BLaER1 (cell line): ENCODE measurements around the gene PLSCR1.

Source experiments
- H3K27ac ChIP-seq: shearing (Covaris generic); formaldehyde crosslinking; 2 replicates; pipeline ENCODE4 v1.8.1; 2022
- H3K27me3 ChIP-seq: shearing (Covaris generic); formaldehyde crosslinking; 2 replicates; pipeline ENCODE4 v1.8.1; 2022
- H3K36me3 ChIP-seq: shearing (Covaris generic); formaldehyde crosslinking; 2 replicates; pipeline ENCODE4 v1.8.1; 2022
- H3K4me1 ChIP-seq: shearing (Covaris generic); formaldehyde crosslinking; 2 replicates; pipeline ENCODE4 v1.8.1; 2022
- H3K4me2 ChIP-seq: shearing (Covaris generic); formaldehyde crosslinking; 2 replicates; pipeline ENCODE4 v1.8.1; 2022
- H3K4me3 ChIP-seq: shearing (Covaris generic); formaldehyde crosslinking; 2 replicates; pipeline ENCODE4 v1.8.1; 2022
- H3K9ac ChIP-seq: shearing (Covaris generic); formaldehyde crosslinking; 2 replicates; pipeline ENCODE4 v1.8.1; 2022
- H3K9me3 ChIP-seq: shearing (Covaris generic); formaldehyde crosslinking; 2 replicates; pipeline ENCODE4 v1.8.1; 2022
- H4K20me1 ChIP-seq: shearing (Covaris generic); formaldehyde crosslinking; 2 replicates; pipeline ENCODE4 v1.8.1; 2022
- Cebpa-rat ChIP-seq: shearing (Covaris generic); IDR thresholded peaks from 2 replicates; pipeline ENCODE4 v1.8.1; 2022

The PLSCR1 gene

GRCh38 chr3:146544002-146544928 lies at the start of gene PLSCR1:
Gene PLSCR1 (minus strand): TSS chr3:146544607. CDS start chr3:146536552, 8,055 bp downstream.
- H3K4me2 ChIP-seq, result peak within 1 kb of the TSS; percentile 94
- H4K20me1 ChIP-seq, result no peaks in the 10 kb centered on the region
- peaks cover 48% of the 10 kb centered on the region for H3K4me1 ChIP-seq
- peaks cover 1% of the 10 kb centered on the region for H3K36me3 ChIP-seq
- peak within 1 kb of the TSS; percentile 79 for H3K4me3 ChIP-seq
- TF ChIP-seq Cebpa-rat, result no peak
- peak within 1 kb of the TSS; percentile 93 for H3K27ac ChIP-seq
- peak within 1 kb of the TSS; percentile 91 for H3K9ac ChIP-seq
- H3K9me3 ChIP-seq, result no peaks in the 10 kb centered on the region
- no peaks in the 10 kb centered on the region for H3K27me3 ChIP-seq

- Histone ChIP-seq H3K27me3 (no peaks in the 10 kb centered on the region), H3K9ac (no peak overlapping the region), H3K9me3 (no peaks in the 10 kb centered on the region), H3K4me3 (no peak overlapping the region), H3K27ac (no peak overlapping the region), H3K4me1 (no peaks in the 10 kb centered on the region), H3K4me2 (no peak overlapping the region), H4K20me1 (no peaks in the 10 kb centered on the region), H3K36me3 (no peaks in the 10 kb centered on the region)
- no peak for TF ChIP-seq Cebpa-rat
Observed at GRCh38 chr3:146593776-146594175, 49.4 kb upstream of the PLSCR1 start.

- Histone ChIP-seq H3K27me3 (no peaks in the 10 kb centered on the region), H3K4me2 (no peak overlapping the region), H3K27ac (no peak overlapping the region), H3K9me3 (no peaks in the 10 kb centered on the region), H4K20me1 (no peaks in the 10 kb centered on the region), H3K36me3 (no peaks in the 10 kb centered on the region), H3K9ac (no peak overlapping the region), H3K4me1 (no peaks in the 10 kb centered on the region), H3K4me3 (no peak overlapping the region)
- TF ChIP-seq Cebpa-rat, result no peak
Observed at GRCh38 chr3:146590521-146590920, 46.1 kb upstream of the PLSCR1 start.

- no peak overlapping the region for H3K9ac ChIP-seq
- H3K27me3 ChIP-seq, result no peaks in the 10 kb centered on the region
- H3K9me3 ChIP-seq, result no peaks in the 10 kb centered on the region
- H3K36me3 ChIP-seq, result no peaks in the 10 kb centered on the region
- H4K20me1 ChIP-seq, result no peaks in the 10 kb centered on the region
- no peak overlapping the region for H3K4me3 ChIP-seq
- TF ChIP-seq Cebpa-rat, result no peak
- no peak overlapping the region for H3K27ac ChIP-seq
- no peaks in the 10 kb centered on the region for H3K4me1 ChIP-seq
- no peak overlapping the region for H3K4me2 ChIP-seq
Observed at GRCh38 chr3:146589899-146590508, 45.6 kb upstream of the PLSCR1 start.

- Histone ChIP-seq H3K36me3 (no peaks in the 10 kb centered on the region), H3K4me2 (no peak overlapping the region), H3K27ac (no peak overlapping the region), H3K27me3 (no peaks in the 10 kb centered on the region), H3K9ac (no peak overlapping the region), H3K4me1 (no peaks in the 10 kb centered on the region; the same call in 1 of the 2 replicates), H4K20me1 (no peaks in the 10 kb centered on the region), H3K9me3 (peaks cover 16% of the 10 kb centered on the region), H3K4me3 (no peak overlapping the region)
- TF ChIP-seq Cebpa-rat, result no peak
Observed at GRCh38 chr3:146585156-146585555, 40.7 kb upstream of the PLSCR1 start.

- Histone ChIP-seq H3K27ac (no peak overlapping the region; the same call in 1 of the 2 replicates), H3K4me3 (no peak overlapping the region), H3K4me2 (no peak overlapping the region)
Observed at GRCh38 chr3:146581951-146582467, 37.6 kb upstream of the PLSCR1 start.

GRCh38 chr3:146581080-146581601 lies 36.7 kb upstream of the PLSCR1 start:
- H4K20me1 ChIP-seq, result no peaks in the 10 kb centered on the region
- no peaks in the 10 kb centered on the region; the same call in 1 of the 2 replicates for H3K4me1 ChIP-seq
- H3K27ac ChIP-seq, result no peak overlapping the region
- H3K4me3 ChIP-seq, result no peak overlapping the region
- no peak overlapping the region for H3K9ac ChIP-seq
- no peak for TF ChIP-seq Cebpa-rat
- H3K4me2 ChIP-seq, result no peak overlapping the region
- no peaks in the 10 kb centered on the region for H3K36me3 ChIP-seq
- peaks cover 16% of the 10 kb centered on the region for H3K9me3 ChIP-seq
- no peaks in the 10 kb centered on the region for H3K27me3 ChIP-seq

More at GRCh38 chr3:146581951-146582467, 37.6 kb upstream of the PLSCR1 start:
- Histone ChIP-seq H3K36me3 (no peaks in the 10 kb centered on the region), H3K9me3 (peaks cover 16% of the 10 kb centered on the region), H3K9ac (no peak overlapping the region), H4K20me1 (no peaks in the 10 kb centered on the region), H3K27me3 (no peaks in the 10 kb centered on the region), H3K4me1 (no peaks in the 10 kb centered on the region; the same call in 1 of the 2 replicates)
- TF ChIP-seq Cebpa-rat, result no peak

GRCh38 chr3:146577662-146578061 lies 33.3 kb upstream of the PLSCR1 start:
- H3K4me2 ChIP-seq, result no peak overlapping the region
- no peak overlapping the region for H3K4me3 ChIP-seq
- no peak overlapping the region for H3K27ac ChIP-seq
- no peaks in the 10 kb centered on the region for H3K27me3 ChIP-seq
- no peaks in the 10 kb centered on the region for H4K20me1 ChIP-seq
- TF ChIP-seq Cebpa-rat, result no peak
- H3K36me3 ChIP-seq, result no peaks in the 10 kb centered on the region
- H3K9ac ChIP-seq, result no peak overlapping the region
- no peaks in the 10 kb centered on the region; the same call in 1 of the 2 replicates for H3K4me1 ChIP-seq
- H3K9me3 ChIP-seq, result peaks cover 8% of the 10 kb centered on the region

GRCh38 chr3:146575636-146576035 lies 31.2 kb upstream of the PLSCR1 start:
- Histone ChIP-seq H3K4me3 (no peak overlapping the region), H3K27me3 (no peaks in the 10 kb centered on the region), H3K9me3 (no peaks in the 10 kb centered on the region), H3K9ac (no peak overlapping the region), H3K4me2 (no peak overlapping the region), H3K36me3 (no peaks in the 10 kb centered on the region), H4K20me1 (no peaks in the 10 kb centered on the region), H3K27ac (no peak overlapping the region), H3K4me1 (no peaks in the 10 kb centered on the region)
- no peak for TF ChIP-seq Cebpa-rat
